HepG2 (cell line): ENCODE measurements around the gene ACAN. TPM values are rescaled to one million over a fixed set of nuclear protein-coding genes. Genes with fewer than 3 reads are reported as not detected.

Experiments
- CEBPZ ChIP-seq: IDR thresholded peaks from 2 replicates; pipeline ENCODE4 v1.6.1; 2012; ENCODE audit warnings: low read length, improper control_type of control experiment
- FLYWCH1 ChIP-seq: sonication (generic); formaldehyde crosslinking; IDR thresholded peaks from 2 replicates; pipeline ENCODE4 v1.8.1; 2023; ENCODE audit warnings: mild to moderate bottlenecking, missing genetic modification reagents
- FUBP1 ChIP-seq: sonication (generic); formaldehyde crosslinking; IDR thresholded peaks from 2 replicates; pipeline ENCODE4 v1.5.1; 2020; ENCODE audit warnings: missing genetic modification reagents, mild to moderate bottlenecking, borderline replicate concordance
- HNF4A ChIP-seq: sonication (generic); formaldehyde crosslinking; IDR thresholded peaks from 2 replicates; pipeline ENCODE4 v1.4.0; 2020; ENCODE audit warnings: missing genetic modification reagents
- KAT2B ChIP-seq: fragments of 150-350 bp; IDR thresholded peaks from 2 replicates; pipeline ENCODE4 v1.6.1; 2014; ENCODE audit warnings: low read depth, low read length, borderline replicate concordance
- KDM4B ChIP-seq: sonication (generic); formaldehyde crosslinking; IDR thresholded peaks from 2 replicates; pipeline ENCODE4 v1.4.0; 2020; ENCODE audit warnings: missing genetic modification reagents
- SMC3 ChIP-seq: IDR thresholded peaks from 2 replicates; pipeline ENCODE4 v1.6.1; 2011; ENCODE audit warnings: low read length, improper control_type of control experiment
- ZBTB33 ChIP-seq: sonication (generic); formaldehyde crosslinking; IDR thresholded peaks from 2 replicates; pipeline ENCODE4 v1.4.0; 2020; ENCODE audit warnings: missing genetic modification reagents
- ZFP36L1 ChIP-seq: sonication (generic); formaldehyde crosslinking; IDR thresholded peaks from 2 replicates; pipeline ENCODE4 v1.8.0; 2022; ENCODE audit warnings: mild to moderate bottlenecking, missing genetic modification reagents, moderate library complexity
- ZMAT5 ChIP-seq: sonication (generic); formaldehyde crosslinking; IDR thresholded peaks from 2 replicates; pipeline ENCODE4 v1.5.0; 2020; ENCODE audit warnings: mild to moderate bottlenecking, low read depth, missing genetic modification reagents, borderline replicate concordance
- ZNF101 ChIP-seq: sonication (generic); formaldehyde crosslinking; IDR thresholded peaks from 2 replicates; pipeline ENCODE4 v1.4.0; 2020; ENCODE audit warnings: mild to moderate bottlenecking, low read depth, missing genetic modification reagents, borderline replicate concordance
- ZNF275 ChIP-seq: sonication (generic); formaldehyde crosslinking; IDR thresholded peaks from 2 replicates; pipeline ENCODE4 v1.8.0; 2022; ENCODE audit warnings: missing genetic modification reagents, mild to moderate bottlenecking, inconsistent platforms, borderline replicate concordance
- polyA plus RNA-seq, 8 experiments: library from polyadenylated mRNA; depleted of rRNA in 3 of 8; stranded (reverse) in 7 of 8; unstranded in 1 of 8; fragments of >200 nt; fragmentation: Illumina TruSeq in 4 of 8; extraction: Trizol in 4 of 8; gene quantifications; 2 replicates each; pipeline versions ENCODE4 v1.2.1 to v1.2.3, GENCODE V29; 2011 to 2016; ENCODE audit warnings: low read depth in 4 of 8, missing spikeins in 1 of 8, mixed read lengths in 1 of 8; ENCODE audit not compliant: insufficient read depth in 1 of 8
- total RNA-seq, 5 experiments: library from RNA; depleted of rRNA; stranded (reverse); fragments of >200 nt; fragmentation: Illumina TruSeq; extraction: Trizol; gene quantifications; 2 replicates each; pipeline ENCODE4 v1.2.3, GENCODE V29; 2016; ENCODE audit warnings: low read depth in 1 of 5
- TF ChIP-seq, protein P1 (sequence below): sonication (generic); formaldehyde crosslinking; IDR thresholded peaks from 2 replicates; pipeline ENCODE4 v1.8.1; 2023; ENCODE audit warnings: missing genetic modification reagents, inconsistent platforms, borderline replicate concordance
- TF ChIP-seq, protein P2 (sequence below): sonication (generic); formaldehyde crosslinking; IDR thresholded peaks from 2 replicates; pipeline ENCODE4 v1.5.1; 2020; ENCODE audit warnings: mild to moderate bottlenecking, missing genetic modification reagents, moderate library complexity

Gene ACAN
- total and polyA plus RNA-seq, 2 of the 13 experiments (the other 11 are each of a cell fraction or from before 2014, with no cell fraction given): not detected

GRCh38 chr15:88878720-88879184 lies 75.5 kb downstream of the ACAN start (continued):
- TF ChIP-seq CEBPZ (no peak), ZNF101 (no peak), HNF4A (no peak), ZMAT5 (CRISPR knock-in tag) (no peak), KDM4B (CRISPR knock-in tag) (no peak), SMC3 (peak; percentile 31; the same call in 1 of the 2 replicates), FLYWCH1 (CRISPR knock-in tag) (no peak), FUBP1 (CRISPR knock-in tag) (no peak), KAT2B (no peak), ZFP36L1 (CRISPR knock-in tag) (no peak), ZBTB33 (CRISPR knock-in tag) (no peak), ZNF275 (CRISPR knock-in tag) (no peak)
- TF ChIP-seq, protein P1, sequence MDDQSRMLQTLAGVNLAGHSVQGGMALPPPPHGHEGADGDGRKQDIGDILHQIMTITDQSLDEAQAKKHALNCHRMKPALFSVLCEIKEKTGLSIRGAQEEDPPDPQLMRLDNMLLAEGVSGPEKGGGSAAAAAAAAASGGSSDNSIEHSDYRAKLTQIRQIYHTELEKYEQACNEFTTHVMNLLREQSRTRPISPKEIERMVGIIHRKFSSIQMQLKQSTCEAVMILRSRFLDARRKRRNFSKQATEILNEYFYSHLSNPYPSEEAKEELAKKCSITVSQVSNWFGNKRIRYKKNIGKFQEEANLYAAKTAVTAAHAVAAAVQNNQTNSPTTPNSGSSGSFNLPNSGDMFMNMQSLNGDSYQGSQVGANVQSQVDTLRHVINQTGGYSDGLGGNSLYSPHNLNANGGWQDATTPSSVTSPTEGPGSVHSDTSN: no peak
- TF ChIP-seq, protein P2, sequence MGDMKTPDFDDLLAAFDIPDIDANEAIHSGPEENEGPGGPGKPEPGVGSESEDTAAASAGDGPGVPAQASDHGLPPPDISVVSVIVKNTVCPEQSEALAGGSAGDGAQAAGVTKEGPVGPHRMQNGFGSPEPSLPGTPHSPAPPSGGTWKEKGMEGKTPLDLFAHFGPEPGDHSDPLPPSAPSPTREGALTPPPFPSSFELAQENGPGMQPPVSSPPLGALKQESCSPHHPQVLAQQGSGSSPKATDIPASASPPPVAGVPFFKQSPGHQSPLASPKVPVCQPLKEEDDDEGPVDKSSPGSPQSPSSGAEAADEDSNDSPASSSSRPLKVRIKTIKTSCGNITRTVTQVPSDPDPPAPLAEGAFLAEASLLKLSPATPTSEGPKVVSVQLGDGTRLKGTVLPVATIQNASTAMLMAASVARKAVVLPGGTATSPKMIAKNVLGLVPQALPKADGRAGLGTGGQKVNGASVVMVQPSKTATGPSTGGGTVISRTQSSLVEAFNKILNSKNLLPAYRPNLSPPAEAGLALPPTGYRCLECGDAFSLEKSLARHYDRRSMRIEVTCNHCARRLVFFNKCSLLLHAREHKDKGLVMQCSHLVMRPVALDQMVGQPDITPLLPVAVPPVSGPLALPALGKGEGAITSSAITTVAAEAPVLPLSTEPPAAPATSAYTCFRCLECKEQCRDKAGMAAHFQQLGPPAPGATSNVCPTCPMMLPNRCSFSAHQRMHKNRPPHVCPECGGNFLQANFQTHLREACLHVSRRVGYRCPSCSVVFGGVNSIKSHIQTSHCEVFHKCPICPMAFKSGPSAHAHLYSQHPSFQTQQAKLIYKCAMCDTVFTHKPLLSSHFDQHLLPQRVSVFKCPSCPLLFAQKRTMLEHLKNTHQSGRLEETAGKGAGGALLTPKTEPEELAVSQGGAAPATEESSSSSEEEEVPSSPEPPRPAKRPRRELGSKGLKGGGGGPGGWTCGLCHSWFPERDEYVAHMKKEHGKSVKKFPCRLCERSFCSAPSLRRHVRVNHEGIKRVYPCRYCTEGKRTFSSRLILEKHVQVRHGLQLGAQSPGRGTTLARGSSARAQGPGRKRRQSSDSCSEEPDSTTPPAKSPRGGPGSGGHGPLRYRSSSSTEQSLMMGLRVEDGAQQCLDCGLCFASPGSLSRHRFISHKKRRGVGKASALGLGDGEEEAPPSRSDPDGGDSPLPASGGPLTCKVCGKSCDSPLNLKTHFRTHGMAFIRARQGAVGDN (CRISPR knock-in tag): peak; percentile 20; the same call in 1 of the 2 replicates
